Measurements from ENCODE around the gene TRIM46. TPM values are rescaled to one million over a fixed set of nuclear protein-coding genes. Genes with fewer than 3 reads are reported as not detected.

TRIM46 gene
- total and polyA plus RNA-seq, 9 of the 15 experiments (the other 6 are each of a cell fraction or from before 2014, with no cell fraction given), result 0.05 to 0.60 (median 0.16) TPM; not detected in 3

- TF ChIP-seq, protein P1, sequence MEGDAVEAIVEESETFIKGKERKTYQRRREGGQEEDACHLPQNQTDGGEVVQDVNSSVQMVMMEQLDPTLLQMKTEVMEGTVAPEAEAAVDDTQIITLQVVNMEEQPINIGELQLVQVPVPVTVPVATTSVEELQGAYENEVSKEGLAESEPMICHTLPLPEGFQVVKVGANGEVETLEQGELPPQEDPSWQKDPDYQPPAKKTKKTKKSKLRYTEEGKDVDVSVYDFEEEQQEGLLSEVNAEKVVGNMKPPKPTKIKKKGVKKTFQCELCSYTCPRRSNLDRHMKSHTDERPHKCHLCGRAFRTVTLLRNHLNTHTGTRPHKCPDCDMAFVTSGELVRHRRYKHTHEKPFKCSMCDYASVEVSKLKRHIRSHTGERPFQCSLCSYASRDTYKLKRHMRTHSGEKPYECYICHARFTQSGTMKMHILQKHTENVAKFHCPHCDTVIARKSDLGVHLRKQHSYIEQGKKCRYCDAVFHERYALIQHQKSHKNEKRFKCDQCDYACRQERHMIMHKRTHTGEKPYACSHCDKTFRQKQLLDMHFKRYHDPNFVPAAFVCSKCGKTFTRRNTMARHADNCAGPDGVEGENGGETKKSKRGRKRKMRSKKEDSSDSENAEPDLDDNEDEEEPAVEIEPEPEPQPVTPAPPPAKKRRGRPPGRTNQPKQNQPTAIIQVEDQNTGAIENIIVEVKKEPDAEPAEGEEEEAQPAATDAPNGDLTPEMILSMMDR (IDR thresholded peaks at IDR 0.05 in 2 of 3, conservative IDR thresholded peaks at IDR 0.05 in 1 of 3; ENCODE audit: insufficient read depth in 2 of 3, low read depth in 1 of 3, low read length in 3 of 3), result peak; percentile 93 to 98 (median 97)
- TF ChIP-seq TRIM24 (IDR thresholded peaks at IDR 0.05), result no peak
- no peak for TF ChIP-seq KAT8 (IDR thresholded peaks at IDR 0.05; ENCODE audit: low read depth)
- TF ChIP-seq ZNF75A (CRISPR knock-in tag; IDR thresholded peaks at IDR 0.05), result no peak
- TF ChIP-seq POLR2G (IDR thresholded peaks at IDR 0.05; ENCODE audit: low read depth, low read length), result peak; percentile 89
- no peak for TF ChIP-seq RAD51 (IDR thresholded peaks at IDR 0.05; ENCODE audit: borderline replicate concordance, low read depth)
- no peak for TF ChIP-seq ZNF586 (CRISPR knock-in tag; conservative IDR thresholded peaks at IDR 0.05)
- no peak for TF ChIP-seq BRF1 (IDR thresholded peaks at IDR 0.05; ENCODE audit: borderline replicate concordance, extremely low read depth, insufficient read length)
- TF ChIP-seq, protein P2, sequence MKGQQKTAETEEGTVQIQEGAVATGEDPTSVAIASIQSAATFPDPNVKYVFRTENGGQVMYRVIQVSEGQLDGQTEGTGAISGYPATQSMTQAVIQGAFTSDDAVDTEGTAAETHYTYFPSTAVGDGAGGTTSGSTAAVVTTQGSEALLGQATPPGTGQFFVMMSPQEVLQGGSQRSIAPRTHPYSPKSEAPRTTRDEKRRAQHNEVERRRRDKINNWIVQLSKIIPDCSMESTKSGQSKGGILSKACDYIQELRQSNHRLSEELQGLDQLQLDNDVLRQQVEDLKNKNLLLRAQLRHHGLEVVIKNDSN (CRISPR knock-in tag; IDR thresholded peaks at IDR 0.05), result no peak
- TF ChIP-seq ZBTB34 (CRISPR knock-in tag; IDR thresholded peaks at IDR 0.05), result no peak
- TF ChIP-seq, protein P3, sequence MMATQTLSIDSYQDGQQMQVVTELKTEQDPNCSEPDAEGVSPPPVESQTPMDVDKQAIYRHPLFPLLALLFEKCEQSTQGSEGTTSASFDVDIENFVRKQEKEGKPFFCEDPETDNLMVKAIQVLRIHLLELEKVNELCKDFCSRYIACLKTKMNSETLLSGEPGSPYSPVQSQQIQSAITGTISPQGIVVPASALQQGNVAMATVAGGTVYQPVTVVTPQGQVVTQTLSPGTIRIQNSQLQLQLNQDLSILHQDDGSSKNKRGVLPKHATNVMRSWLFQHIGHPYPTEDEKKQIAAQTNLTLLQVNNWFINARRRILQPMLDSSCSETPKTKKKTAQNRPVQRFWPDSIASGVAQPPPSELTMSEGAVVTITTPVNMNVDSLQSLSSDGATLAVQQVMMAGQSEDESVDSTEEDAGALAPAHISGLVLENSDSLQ (IDR thresholded peaks at IDR 0.05), result no peak
- peak; percentile 73; the same call in 1 of the 2 replicates for TF ChIP-seq ZNF830 (CRISPR knock-in tag; IDR thresholded peaks at IDR 0.05)
- TF ChIP-seq ZBTB26 (CRISPR knock-in tag; IDR thresholded peaks at IDR 0.05), result 0 out of 2 replicates have a peak, but pooled peaks have one; percentile 29
- TF ChIP-seq, protein P4, sequence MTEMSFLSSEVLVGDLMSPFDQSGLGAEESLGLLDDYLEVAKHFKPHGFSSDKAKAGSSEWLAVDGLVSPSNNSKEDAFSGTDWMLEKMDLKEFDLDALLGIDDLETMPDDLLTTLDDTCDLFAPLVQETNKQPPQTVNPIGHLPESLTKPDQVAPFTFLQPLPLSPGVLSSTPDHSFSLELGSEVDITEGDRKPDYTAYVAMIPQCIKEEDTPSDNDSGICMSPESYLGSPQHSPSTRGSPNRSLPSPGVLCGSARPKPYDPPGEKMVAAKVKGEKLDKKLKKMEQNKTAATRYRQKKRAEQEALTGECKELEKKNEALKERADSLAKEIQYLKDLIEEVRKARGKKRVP (CRISPR knock-in tag; IDR thresholded peaks at IDR 0.05), result no peak; the same call in 1 of the 2 replicates
- TF ChIP-seq SRSF1 (IDR thresholded peaks at IDR 0.05; ENCODE audit: low read depth, low read length), result no peak
- no peak; the same call in 1 of the 2 replicates for TF ChIP-seq VEZF1 (CRISPR knock-in tag; IDR thresholded peaks at IDR 0.05)
These were observed 744 bp upstream of the TRIM46 start, which contains the start of gene KRTCAP2 (continued) for GRCh38 chr1:155172732-155173477.
